T-helper 1 cell treated with Interleukin-12 subunit alpha and Interleukin-12 subunit beta and Interleukin-4 antibody, amounts not matched to agents 30 ng/mL and 1 ng/mL, for 36 hours (primary cell): ENCODE results near the gene C2orf81. TPM values are rescaled to one million over a fixed set of nuclear protein-coding genes. Genes with fewer than 3 reads are reported as not detected.

Experiments
- intact Hi-C: fragments of 100-400 bp; cut with micrococcal nuclease; formaldehyde crosslinking; loops from one replicate; pipeline ENCODE4 v1.15.1; 2024
- total RNA-seq: library from RNA; stranded (reverse); gene quantifications from 2 replicates; pipeline ENCODE4 v1.2.3, GENCODE V29; 2022

The C2orf81 gene
- total RNA-seq, 1 donor from 2014 or later: 3.5 TPM

DNA sequence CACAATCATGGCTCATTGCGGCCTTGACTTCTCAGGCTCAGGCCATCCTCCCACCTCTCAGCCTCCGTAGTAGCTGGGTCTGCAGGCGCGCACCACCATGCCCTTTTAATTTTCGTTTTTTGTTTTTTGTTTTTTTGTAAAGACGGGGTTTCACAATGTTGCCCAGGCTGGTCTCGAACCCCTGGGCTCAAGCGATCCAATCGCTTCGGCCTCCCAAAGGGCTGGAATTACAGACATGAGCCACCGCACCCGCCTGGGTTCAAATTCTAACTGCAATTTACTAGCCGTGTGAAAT lies 29.0 kb downstream of the C2orf81 start:
- intact Hi-C loops: loop anchor here (1.0 to 10.0 kb wide), 23 partner anchors 8 to 1255 kb away; partner anchors contain the start of genes AUP1, C2orf81, CCT7 and DOK1

DNA sequence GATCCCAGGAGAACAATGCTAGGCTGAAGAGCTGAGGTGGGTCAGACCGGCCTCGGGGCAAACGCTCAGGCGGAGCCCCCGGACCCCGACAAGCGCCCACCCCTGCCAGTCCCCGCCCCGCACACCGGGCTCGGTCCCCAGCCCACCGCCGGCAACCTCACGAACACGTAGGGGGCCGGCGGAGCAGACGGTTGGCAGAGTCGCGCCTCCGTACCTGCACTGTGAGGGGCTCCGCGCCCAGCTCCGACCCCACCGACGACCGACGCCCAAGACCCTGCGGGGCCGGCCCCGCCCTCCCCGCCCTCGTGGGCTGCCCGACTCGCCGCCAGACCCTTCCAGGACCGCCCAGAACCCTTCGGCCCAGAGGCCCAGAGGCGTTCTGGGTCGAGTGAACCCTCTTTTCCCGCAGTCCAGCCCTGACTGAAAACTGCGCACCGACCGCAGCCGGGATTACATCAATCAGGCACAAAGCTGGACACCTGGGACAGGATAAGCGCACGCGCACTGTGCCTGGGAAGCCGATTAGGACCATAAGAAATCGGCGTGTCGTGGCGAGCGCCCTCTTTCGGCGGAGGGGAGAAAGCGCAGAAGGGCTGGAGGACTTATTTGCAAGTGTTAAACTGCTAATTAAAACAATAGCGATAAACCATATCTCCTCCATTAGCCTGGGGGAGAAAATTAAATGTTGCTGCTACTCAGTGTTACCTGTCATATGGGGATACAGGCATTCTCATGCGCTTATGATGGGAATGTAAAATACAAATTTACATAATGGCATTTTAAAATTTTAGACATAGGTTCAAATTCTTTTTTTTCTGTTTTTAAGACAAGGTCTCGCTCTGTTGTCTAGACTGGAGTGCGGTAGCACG lies 29.6 kb downstream of the C2orf81 start:
- intact Hi-C loops: loop anchor here (1.0 to 10.0 kb wide), 25 partner anchors 8 to 1255 kb away; partner anchors contain the start of genes AUP1, C2orf81, CCT7 and DCTN1

GRCh38 chr2:74391209-74391579 lies 30.2 kb downstream of the C2orf81 start:
- intact Hi-C loops: loop anchor here (1.0 to 10.0 kb wide), 6 partner anchors 11 to 1256 kb away; partner anchors contain the start of genes CCT7, DCTN1, MRPL19 and PRADC1

DNA sequence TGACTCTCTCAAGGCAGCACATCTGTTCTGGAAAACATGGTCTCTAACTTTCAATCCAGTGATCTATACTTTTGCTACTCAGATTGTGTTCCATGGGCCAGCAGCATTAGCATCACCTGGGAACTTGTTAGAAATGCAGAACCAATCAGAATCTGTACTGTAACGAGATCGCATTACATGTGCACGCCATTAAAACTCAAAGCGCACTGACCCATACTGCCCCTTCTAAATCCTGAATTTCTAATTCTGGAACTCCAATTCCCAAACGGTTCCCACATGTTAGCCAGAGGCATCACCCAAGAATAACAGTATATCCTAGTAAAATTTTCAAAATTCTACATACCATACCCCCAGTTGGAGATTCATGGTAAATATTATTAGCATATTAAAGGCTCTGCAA lies 30.8 kb downstream of the C2orf81 start:
- intact Hi-C loops: loop anchor here (1.0 to 10.0 kb wide), 6 partner anchors 10 to 1257 kb away; partner anchors contain the start of genes CCT7, DCTN1, MRPL19 and PRADC1

DNA sequence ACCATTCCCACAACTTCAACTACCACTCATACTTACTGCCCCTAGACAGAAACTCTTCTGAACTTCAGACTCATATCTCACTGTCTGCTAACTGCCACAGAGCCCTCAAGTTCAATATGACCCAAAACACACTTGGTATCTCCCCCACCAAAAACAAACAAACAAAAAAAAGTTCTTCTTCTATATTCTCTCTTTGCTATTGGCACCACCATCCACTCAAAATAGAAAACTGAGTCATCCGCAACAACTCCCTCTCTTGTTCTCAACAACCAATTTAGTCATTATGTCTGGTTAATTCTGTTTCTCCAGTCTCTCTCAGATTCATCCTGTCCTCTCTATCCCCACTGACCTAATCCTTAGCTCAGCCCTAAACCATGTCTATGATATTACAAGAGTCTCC lies 34.1 kb downstream of the C2orf81 start:
- intact Hi-C loops: no loop called here

DNA sequence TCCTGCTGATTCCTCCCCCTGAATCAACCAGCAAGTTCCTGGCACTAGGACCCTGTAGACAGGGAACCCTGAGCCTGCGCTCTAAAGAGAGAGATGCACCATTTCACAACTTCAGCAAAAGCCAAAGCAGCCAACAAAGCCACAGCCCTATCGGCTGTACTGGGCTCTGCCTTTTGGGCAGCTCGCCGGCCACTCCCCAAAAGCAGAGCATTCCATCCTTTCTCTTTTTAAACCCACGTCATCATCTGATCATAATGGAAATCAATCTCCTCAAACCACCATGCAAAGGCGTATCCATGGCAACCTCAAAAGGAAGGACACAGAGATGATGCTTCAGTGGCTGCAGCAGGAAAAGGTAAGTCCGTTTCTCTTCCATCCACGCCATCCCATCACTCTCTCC lies 36.0 kb downstream of the C2orf81 start:
- intact Hi-C loops: no loop called here

GRCh38 chr2:74384051-74384450 lies 37.4 kb downstream of the C2orf81 start:
- intact Hi-C loops: no loop called here

DNA sequence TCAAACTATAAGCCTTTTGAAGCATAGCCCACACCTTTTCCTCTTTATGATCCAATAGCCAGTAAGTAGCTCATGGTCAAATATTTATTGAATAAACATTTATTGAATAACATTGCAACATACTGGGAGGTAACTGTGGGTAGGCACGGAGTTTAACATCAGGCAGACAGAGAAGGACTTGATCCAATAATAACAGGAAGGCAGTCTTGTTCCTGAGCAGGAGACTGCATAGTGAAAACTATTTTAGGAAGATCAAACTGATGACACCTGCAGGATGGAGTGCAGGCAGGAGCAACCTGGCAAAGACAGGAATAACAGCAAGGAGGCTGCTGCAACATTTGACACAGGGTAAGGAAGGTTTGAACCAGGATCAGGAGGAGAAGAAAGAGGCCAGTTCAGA lies 38.2 kb downstream of the C2orf81 start:
- intact Hi-C loops: no loop called here

- intact Hi-C loops: no loop called here
Measured at GRCh38 chr2:74381751-74382150, 39.7 kb downstream of the C2orf81 start.

DNA sequence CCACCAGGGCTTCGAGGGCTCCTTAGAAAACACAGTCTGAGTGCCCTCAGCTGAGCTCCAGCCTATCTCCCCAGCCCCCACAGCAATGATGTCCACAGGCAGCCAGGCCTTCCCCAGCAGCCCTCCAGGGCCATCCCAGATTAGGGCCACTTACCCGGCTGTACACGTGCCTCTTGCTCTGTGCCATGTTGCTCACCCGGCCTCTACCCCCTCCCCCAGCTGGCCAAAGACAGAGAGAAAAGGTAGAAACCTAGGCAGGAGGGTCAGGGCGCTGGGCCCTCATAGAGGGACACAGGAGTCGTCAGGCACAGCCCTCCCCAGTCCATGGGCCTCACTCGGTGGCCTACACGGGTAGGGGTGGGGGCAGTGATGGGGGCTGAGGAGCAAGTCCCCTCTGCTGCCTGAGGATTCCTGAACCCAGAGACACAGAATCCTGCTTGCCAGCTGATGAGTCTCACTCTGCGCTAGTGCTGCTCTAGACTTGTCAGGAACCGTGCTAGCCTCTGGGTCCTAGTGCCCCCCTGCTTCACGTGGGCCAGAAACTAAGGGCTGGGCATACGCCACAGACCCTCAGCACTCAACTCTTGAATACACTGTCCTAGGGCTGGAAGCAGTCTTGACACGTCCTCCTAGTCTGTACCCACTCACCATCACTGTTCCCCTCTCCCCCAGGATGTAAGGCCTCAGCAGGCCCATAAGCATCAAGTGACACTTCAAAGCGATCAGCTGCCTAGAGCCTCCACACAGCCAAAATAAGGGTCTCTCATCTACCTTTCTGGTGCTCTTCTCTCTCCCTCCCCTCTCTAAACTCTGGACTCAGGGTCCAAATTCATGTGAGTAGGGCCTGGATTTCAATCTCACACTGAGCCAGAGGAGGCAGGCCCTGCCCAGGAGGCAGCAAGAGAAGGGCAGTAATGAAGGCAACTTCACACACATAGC lies 41.3 kb downstream of the C2orf81 start, which contains the start of gene DCTN1:
Gene DCTN1 (minus strand): TSS at position 461 of the 939 bp plus-strand sequence. CDS start 274 bp downstream, at position 187.
- intact Hi-C loops: loop anchor here (1.0 kb wide), 1 partner anchor 11 kb away; no protein-coding TSS in a partner anchor

DNA sequence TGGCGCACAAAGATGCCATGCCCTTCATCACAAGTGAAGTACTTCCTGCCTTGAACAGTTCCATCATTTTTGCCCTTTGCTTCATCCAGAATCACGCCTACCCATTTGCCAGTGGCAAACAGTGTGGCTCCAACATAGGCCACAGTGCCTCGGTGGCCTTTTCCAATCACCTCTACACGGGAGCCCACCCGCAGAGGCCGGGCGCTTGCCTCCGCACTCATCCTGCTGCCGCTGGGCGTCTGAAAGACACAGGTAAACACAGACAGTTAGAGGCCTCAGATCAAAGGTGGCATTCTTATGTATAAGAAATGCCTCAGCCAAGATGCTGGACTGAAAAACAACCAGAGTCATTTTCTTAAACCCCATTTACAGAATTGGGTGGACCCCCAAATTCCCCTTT lies 43.4 kb downstream of the C2orf81 start:
- intact Hi-C loops: no loop called here

- intact Hi-C loops: no loop called here
Measured at GRCh38 chr2:74375838-74376237, 45.6 kb downstream of the C2orf81 start.

- intact Hi-C loops: no loop called here
Measured at GRCh38 chr2:74374509-74375205, 46.8 kb downstream of the C2orf81 start.

DNA sequence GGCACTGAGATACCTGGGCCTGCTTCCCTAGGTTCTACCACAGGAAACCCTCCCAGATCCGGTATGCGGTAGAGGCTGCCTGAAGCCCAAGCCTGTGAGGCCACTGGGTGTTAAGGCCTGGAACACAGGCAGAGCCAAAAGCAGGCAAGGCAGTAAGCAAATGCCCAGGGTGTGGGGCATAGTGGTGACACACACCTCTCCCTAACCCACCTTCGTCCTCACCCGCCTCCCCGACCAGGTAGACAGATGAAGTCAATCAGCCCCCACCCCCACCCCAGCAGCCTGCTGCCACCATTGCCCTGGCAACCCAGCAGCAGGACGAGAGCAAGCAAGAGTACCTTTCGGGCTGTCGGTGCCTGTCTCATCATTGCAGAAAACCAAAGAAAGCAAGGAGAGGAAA lies 47.4 kb downstream of the C2orf81 start:
- intact Hi-C loops: no loop called here

DNA sequence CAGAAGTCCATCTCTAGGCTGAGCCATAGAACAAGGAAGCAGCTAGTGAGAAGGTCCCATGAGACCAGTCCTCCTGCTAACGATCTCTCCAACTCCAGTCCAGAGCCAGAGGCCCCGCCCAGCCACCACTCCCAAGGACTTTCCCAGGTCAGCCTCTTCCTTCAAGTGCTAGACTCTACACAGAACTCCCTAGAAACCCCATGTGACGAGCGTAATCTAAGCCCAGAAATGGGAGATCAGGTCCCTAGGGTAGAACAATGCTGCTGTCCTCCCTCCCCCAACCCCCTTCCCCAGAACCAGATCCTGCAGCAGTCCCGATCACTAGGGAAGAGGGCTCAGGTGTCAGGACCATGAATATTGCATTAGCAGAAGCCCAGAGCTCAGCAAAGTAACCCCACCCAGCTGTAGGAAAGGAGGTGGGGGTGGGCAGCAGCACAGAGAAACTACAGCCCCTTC lies 48.2 kb downstream of the C2orf81 start:
- intact Hi-C loops: no loop called here

GRCh38 chr2:74372674-74373073 lies 48.7 kb downstream of the C2orf81 start:
- intact Hi-C loops: no loop called here

- intact Hi-C loops: no loop called here
Measured at GRCh38 chr2:74371421-74371820, 50.0 kb downstream of the C2orf81 start.

DNA sequence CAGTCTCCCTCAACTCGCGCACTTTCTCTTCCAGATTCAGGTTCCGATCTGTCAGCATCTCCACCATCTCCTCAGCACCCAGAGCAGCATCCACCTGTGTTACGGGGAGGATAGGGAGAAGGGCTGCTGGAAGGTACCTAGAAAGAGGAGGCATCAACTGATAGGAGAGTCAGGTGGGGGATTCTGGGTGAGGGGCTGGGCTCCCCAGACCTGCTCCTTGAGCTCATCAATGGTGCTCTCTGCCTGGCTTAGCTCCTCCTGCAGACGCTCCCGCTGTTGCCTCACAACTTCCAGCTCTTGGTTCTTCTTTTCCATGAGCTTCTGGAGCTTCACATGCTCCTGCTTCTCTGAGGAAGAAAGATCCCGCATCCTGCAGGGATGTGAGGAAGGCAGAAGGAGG lies 51.4 kb downstream of the C2orf81 start:
- intact Hi-C loops: no loop called here

- intact Hi-C loops: no loop called here
Measured at GRCh38 chr2:74368499-74368898, 52.9 kb downstream of the C2orf81 start.

GRCh38 chr2:74367789-74368188 lies 53.6 kb downstream of the C2orf81 start:
- intact Hi-C loops: no loop called here

GRCh38 chr2:74366036-74366435 lies 55.4 kb downstream of the C2orf81 start:
- intact Hi-C loops: no loop called here
